Stomach smooth muscle (tissue), 2 donors: ENCODE data around the gene IKZF1.

ENCODE experiments used
- H3K27ac ChIP-seq: one replicate; pipeline ENCODE4 v1.7.0; 2013; ENCODE audit warnings: mild to moderate bottlenecking, low read length, inconsistent platforms
- H3K27me3 ChIP-seq, 2 donors: one replicate each; pipeline ENCODE4 v1.7.0; 2013; ENCODE audit warnings: low read length in 2 of 2; ENCODE audit not compliant: insufficient read depth in 2 of 2, control insufficient read depth in 1 of 2
- H3K36me3 ChIP-seq, 2 donors: one replicate each; pipeline ENCODE4 v1.7.0; 2013; ENCODE audit warnings: low read length in 2 of 2; ENCODE audit not compliant: control insufficient read depth in 2 of 2, insufficient read depth in 2 of 2
- H3K4me1 ChIP-seq: one replicate; pipeline ENCODE4 v1.7.0; 2013; ENCODE audit warnings: low read length; ENCODE audit not compliant: control insufficient read depth, insufficient read depth
- H3K4me3 ChIP-seq, 2 donors: one replicate each; pipeline ENCODE4 v1.7.0; 2013; ENCODE audit warnings: low read length in 2 of 2
- H3K9ac ChIP-seq, 2 donors: one replicate each; pipeline ENCODE4 v1.7.0; 2013; ENCODE audit warnings: low read length in 2 of 2, mild to moderate bottlenecking in 1 of 2
- H3K9me3 ChIP-seq, 2 donors: one replicate each; pipeline ENCODE4 v1.7.0; 2013; ENCODE audit warnings: low read length in 2 of 2; ENCODE audit not compliant: control insufficient read depth in 2 of 2
- donor health status: healthy.
- donor health status: Pancreatic carcinoma.

Gene IKZF1

GRCh38 chr7:50431316-50431715 is 126.8 kb downstream of the IKZF1 start:
- Histone ChIP-seq H3K27ac (no peak overlapping the region), H3K9me3 (no peaks in the 10 kb centered on the region), H3K36me3 (no peaks in the 10 kb centered on the region), H3K4me3 (no peak overlapping the region), H3K9ac (no peak overlapping the region), H3K4me1 (no peaks in the 10 kb centered on the region), H3K27me3 (no peaks in the 10 kb centered on the region)

- Histone ChIP-seq H3K9me3 (no peaks in the 10 kb centered on the region), H3K27ac (no peak overlapping the region), H3K4me3 (no peak overlapping the region), H3K36me3 (no peaks in the 10 kb centered on the region), H3K4me1 (no peaks in the 10 kb centered on the region), H3K9ac (no peak overlapping the region), H3K27me3 (no peaks in the 10 kb centered on the region)
Observed at GRCh38 chr7:50431722-50432305, 127.3 kb downstream of the IKZF1 start.

DNA sequence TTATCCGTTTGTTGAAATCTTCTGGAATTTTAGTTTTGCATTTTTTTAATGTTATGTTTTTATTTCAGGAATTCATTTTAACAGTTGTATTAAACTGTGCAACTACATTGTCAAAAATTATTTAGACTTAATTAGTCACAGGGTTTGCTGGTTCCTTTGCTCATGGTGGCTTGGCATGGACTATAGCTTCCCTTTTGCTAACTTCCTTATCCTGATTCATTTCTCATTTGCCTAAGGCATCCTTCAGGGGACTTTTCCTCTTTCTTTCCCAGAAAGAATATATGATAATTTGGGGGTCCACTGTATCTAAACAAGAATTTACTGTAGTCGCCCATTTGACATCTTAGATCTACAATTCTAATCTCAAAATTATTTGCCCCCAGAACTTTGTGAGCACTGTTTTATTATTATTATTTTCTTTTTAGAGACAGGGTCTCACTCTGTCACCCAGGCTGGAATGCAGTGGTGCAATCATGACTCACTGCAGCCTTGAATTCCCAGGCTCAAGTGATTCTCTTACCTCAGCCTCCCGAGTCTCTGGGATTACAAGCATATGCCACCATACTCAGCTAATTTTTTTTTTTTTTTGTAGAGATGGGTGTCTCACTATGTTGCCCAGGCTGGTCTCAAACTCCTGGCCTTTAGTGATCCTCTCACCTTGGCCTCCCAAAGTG is 131.8 kb downstream of the IKZF1 start:
- Histone ChIP-seq H3K36me3 (peaks cover 8 to 10% of the 10 kb centered on the region in 2 donors), H3K9ac (no peak overlapping the region), H3K27ac (no peak overlapping the region), H3K27me3 (no peaks in the 10 kb centered on the region), H3K4me3 (no peak overlapping the region), H3K4me1 (no peaks in the 10 kb centered on the region), H3K9me3 (no peaks in the 10 kb centered on the region)

DNA sequence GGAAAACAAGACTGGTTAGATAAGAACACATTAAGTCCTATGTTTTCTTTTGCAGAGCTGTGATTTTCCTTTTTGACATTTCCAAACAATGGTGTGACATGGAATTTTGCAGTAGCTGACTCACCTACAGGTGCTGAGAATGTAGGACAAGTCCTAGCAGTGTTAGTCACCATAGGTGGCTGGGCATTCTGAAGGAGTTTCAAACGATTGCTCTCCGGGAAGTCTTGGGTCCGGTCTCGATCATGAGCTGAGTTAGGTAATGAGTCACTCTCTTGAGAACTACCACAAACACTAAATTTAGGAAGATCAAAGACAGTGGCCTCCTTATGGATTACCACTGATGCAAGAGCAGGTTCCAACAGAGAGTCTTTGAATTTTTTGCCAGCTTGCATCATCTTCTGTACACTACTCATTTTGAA is 142.0 kb downstream of the IKZF1 start:
- Histone ChIP-seq H3K4me3 (no peak overlapping the region), H3K9me3 (no peaks in the 10 kb centered on the region), H3K36me3 (peaks cover 9 to 17% of the 10 kb centered on the region in 2 donors), H3K4me1 (peaks cover 14% of the 10 kb centered on the region), H3K27ac (no peak overlapping the region), H3K9ac (no peak overlapping the region), H3K27me3 (no peaks in the 10 kb centered on the region)

GRCh38 chr7:50448823-50449222 is 144.3 kb downstream of the IKZF1 start:
- Histone ChIP-seq H3K9ac (no peak overlapping the region), H3K36me3 (peaks cover 9 to 17% of the 10 kb centered on the region in 2 donors), H3K27me3 (no peaks in the 10 kb centered on the region), H3K27ac (no peak overlapping the region), H3K9me3 (no peaks in the 10 kb centered on the region), H3K4me3 (no peak overlapping the region), H3K4me1 (peaks cover 14% of the 10 kb centered on the region)

GRCh38 chr7:50449501-50449880 is 145.0 kb downstream of the IKZF1 start:
- H3K4me3 ChIP-seq: peak overlapping the region; percentile 51 to 87
- H3K27ac ChIP-seq: no peak overlapping the region
- H3K36me3 ChIP-seq: peaks cover 9 to 17% of the 10 kb centered on the region in 2 donors
- no peaks in the 10 kb centered on the region for H3K9me3 ChIP-seq
- H3K27me3 ChIP-seq: no peaks in the 10 kb centered on the region
- peaks cover 14% of the 10 kb centered on the region for H3K4me1 ChIP-seq
- H3K9ac ChIP-seq: peak overlapping the region; percentile 66 to 71

- no peaks in the 10 kb centered on the region for H3K27me3 ChIP-seq
- peaks cover 9 to 17% of the 10 kb centered on the region in 2 donors for H3K36me3 ChIP-seq
- H3K27ac ChIP-seq: peak within 1 kb of the TSS; percentile 18
- peaks cover 14% of the 10 kb centered on the region for H3K4me1 ChIP-seq
- H3K4me3 ChIP-seq: peak within 1 kb of the TSS; percentile 51 to 87
- H3K9ac ChIP-seq: peak within 1 kb of the TSS; percentile 66 to 71
- H3K9me3 ChIP-seq: no peaks in the 10 kb centered on the region
Observed at GRCh38 chr7:50449881-50450589, 145.5 kb downstream of the IKZF1 start, which contains the start of gene FIGNL1. TSS of gene FIGNL1 (minus strand) at chr7:50450350. CDS start at chr7:50447287, 3,063 bp downstream.

DNA sequence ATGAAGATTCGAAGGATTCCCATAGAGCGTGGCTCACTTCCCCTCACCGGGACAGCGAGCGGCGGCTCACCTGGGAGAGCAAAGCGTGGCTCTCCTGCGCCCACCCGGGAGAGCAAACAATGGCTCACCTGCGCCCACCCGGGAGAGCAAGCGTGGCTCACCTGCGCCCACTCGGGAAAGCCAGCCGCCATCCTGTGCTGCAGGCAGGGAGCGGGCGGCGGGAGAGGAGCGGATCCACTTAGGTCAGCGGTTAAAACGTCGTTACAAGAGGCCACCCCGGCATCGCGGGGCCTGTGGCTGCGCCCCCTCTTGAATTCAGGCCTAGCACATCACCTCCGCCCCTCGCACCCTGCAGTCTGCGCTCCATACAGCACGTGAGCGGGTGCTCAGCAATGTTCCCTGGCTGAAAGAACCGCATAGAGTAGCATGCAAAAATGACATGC is 146.1 kb downstream of the IKZF1 start:
- no peaks in the 10 kb centered on the region for H3K27me3 ChIP-seq
- no peaks in the 10 kb centered on the region for H3K9me3 ChIP-seq
- peak overlapping the region; percentile 51 to 87 for H3K4me3 ChIP-seq
- H3K4me1 ChIP-seq: peaks cover 14% of the 10 kb centered on the region
- peak overlapping the region; percentile 18 for H3K27ac ChIP-seq
- peaks cover 7 to 13% of the 10 kb centered on the region in 2 donors for H3K36me3 ChIP-seq
- H3K9ac ChIP-seq: peak overlapping the region; percentile 66 to 71
